ENCODE measurements around the gene PKNOX2. TPM values are rescaled to one million over a fixed set of nuclear protein-coding genes. Genes with fewer than 3 reads are reported as not detected.

Gene PKNOX2
- total and polyA plus RNA-seq, 2 of the 4 experiments (the other 2 are of a cell fraction), result 0.72 to 2.3 TPM

DNA sequence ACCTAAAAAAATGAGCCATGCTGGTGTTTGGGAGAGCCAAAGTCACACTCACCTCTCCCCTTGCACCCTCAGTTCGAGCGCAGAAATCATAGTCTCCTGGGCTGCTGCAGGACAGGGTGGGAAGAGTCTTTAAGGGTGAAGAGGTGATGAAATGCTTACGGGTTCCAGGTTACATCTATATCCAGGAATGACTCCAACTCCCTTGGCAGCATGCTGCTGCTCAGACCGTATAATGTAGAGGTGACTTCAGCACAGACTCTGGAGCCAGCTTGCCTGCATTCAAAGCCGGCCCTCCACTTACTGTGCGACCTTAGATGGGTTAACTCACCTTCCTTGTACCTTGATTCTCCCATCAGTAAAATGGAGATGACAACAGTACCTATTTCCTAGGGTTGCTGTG lies 17.3 kb upstream of the PKNOX2 start:
- no peaks in the 10 kb centered on the region for H3K4me1 ChIP-seq (ENCODE audit: control insufficient read depth, insufficient read depth, low read length)
- in situ Hi-C loops (cut with MboI; ENCODE audit: low sequenced_read_pairs), result loop anchor here (10.0 kb wide), 1 partner anchor 172 kb away; no protein-coding TSS in a partner anchor
- H3K27me3 ChIP-seq (ENCODE audit: control insufficient read depth, insufficient read depth, low read length), result peaks cover 20% of the 10 kb centered on the region
- no peak overlapping the region for H3K14ac ChIP-seq (replicated peaks; ENCODE audit: low read depth, low read length)
- H2BK15ac ChIP-seq (ENCODE audit: low read depth, low read length), result no peak overlapping the region
- no peak overlapping the region for H3K4me2 ChIP-seq (ENCODE audit: low read depth, low read length)
- no peak overlapping the region for H3K23ac ChIP-seq (ENCODE audit: low read depth, low read length)
- no peak for DNase-seq
- H3K9ac ChIP-seq (ENCODE audit: low read depth, low read length), result no peak overlapping the region
- H3K9me3 ChIP-seq (ENCODE audit: control insufficient read depth, insufficient read depth, low read length), result no peaks in the 10 kb centered on the region; the same call in 1 of the 2 replicates
- no peak overlapping the region for H3K27ac ChIP-seq (ENCODE audit: insufficient read depth, low read length)
- intact Hi-C loops (cut with micrococcal nuclease), result no loop called here
- H3K56ac ChIP-seq (ENCODE audit: extremely low read depth, insufficient read depth, low read length), result no peak overlapping the region
- H2BK120ac ChIP-seq (ENCODE audit: low read depth, low read length), result no peak overlapping the region
- no peak overlapping the region for H4K91ac ChIP-seq (ENCODE audit: insufficient read depth, low read depth, low read length)
- no peak overlapping the region for H3K18ac ChIP-seq (ENCODE audit: low read depth, low read length)
- no peak overlapping the region for H3K4ac ChIP-seq (ENCODE audit: low read depth, low read length)
- no peak overlapping the region for H2BK5ac ChIP-seq (ENCODE audit: low read depth, low read length, poor library complexity, severe bottlenecking)
- no TSS peak for BruUV-seq (replicated peaks)
- no peaks in the 10 kb centered on the region for H3K36me3 ChIP-seq (ENCODE audit: control insufficient read depth, insufficient read depth, low read length)
- H4K8ac ChIP-seq (ENCODE audit: low read depth in 2 of 2, low read length in 2 of 2), result no peak overlapping the region
- H2BK20ac ChIP-seq (ENCODE audit: low read depth, low read length), result no peak overlapping the region
- H4K5ac ChIP-seq (ENCODE audit: low read depth, low read length), result no peak overlapping the region
- H3K79me1 ChIP-seq (ENCODE audit: low read depth in 1 of 2, low read length in 2 of 2), result no peaks in the 10 kb centered on the region
- H2AFZ ChIP-seq (replicated peaks; ENCODE audit: low read length, poor library complexity), result peak overlapping the region; percentile 5
- no peak overlapping the region for H3K4me3 ChIP-seq (ENCODE audit: insufficient read depth, low read depth, low read length)
- no peak overlapping the region for H2AK9ac ChIP-seq (replicated peaks; ENCODE audit: low read depth, low read length, poor library complexity)
- TF ChIP-seq SMC3 (IDR thresholded peaks at IDR 0.05; ENCODE audit: low read depth, low read length) (no peak), RFX5 (IDR thresholded peaks at IDR 0.05; ENCODE audit: low read depth, low read length) (no peak), POLR2A (IDR thresholded peaks at IDR 0.05; ENCODE audit: low read depth, low read length) (no peak), MXI1 (IDR thresholded peaks at IDR 0.05; ENCODE audit: borderline replicate concordance, low read depth, low read length) (no peak), CEBPB (IDR thresholded peaks at IDR 0.05; ENCODE audit: low read depth, low read length) (no peak), RCOR1 (IDR thresholded peaks at IDR 0.05; ENCODE audit: insufficient replicate concordance, low read length) (no peak), NFE2L2 (IDR thresholded peaks at IDR 0.05; ENCODE audit: low read depth, low read length) (no peak), MAFK (IDR thresholded peaks at IDR 0.05; ENCODE audit: low read depth, low read length) (no peak), MAZ (IDR thresholded peaks at IDR 0.05; ENCODE audit: borderline replicate concordance, low read depth, low read length) (no peak), BHLHE40 (IDR thresholded peaks at IDR 0.05; ENCODE audit: low read depth, low read length) (no peak), CHD1 (IDR thresholded peaks at IDR 0.05; ENCODE audit: low read depth, low read length) (no peak), RAD21 (IDR thresholded peaks at IDR 0.05; ENCODE audit: low read length) (no peak), FOS (IDR thresholded peaks at IDR 0.05; ENCODE audit: low read depth, low read length) (no peak)
- TF ChIP-seq, protein P1, sequence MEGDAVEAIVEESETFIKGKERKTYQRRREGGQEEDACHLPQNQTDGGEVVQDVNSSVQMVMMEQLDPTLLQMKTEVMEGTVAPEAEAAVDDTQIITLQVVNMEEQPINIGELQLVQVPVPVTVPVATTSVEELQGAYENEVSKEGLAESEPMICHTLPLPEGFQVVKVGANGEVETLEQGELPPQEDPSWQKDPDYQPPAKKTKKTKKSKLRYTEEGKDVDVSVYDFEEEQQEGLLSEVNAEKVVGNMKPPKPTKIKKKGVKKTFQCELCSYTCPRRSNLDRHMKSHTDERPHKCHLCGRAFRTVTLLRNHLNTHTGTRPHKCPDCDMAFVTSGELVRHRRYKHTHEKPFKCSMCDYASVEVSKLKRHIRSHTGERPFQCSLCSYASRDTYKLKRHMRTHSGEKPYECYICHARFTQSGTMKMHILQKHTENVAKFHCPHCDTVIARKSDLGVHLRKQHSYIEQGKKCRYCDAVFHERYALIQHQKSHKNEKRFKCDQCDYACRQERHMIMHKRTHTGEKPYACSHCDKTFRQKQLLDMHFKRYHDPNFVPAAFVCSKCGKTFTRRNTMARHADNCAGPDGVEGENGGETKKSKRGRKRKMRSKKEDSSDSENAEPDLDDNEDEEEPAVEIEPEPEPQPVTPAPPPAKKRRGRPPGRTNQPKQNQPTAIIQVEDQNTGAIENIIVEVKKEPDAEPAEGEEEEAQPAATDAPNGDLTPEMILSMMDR (conservative IDR thresholded peaks at IDR 0.05; ENCODE audit: low read depth, low read length), result no peak
- TF ChIP-seq, protein P2, sequence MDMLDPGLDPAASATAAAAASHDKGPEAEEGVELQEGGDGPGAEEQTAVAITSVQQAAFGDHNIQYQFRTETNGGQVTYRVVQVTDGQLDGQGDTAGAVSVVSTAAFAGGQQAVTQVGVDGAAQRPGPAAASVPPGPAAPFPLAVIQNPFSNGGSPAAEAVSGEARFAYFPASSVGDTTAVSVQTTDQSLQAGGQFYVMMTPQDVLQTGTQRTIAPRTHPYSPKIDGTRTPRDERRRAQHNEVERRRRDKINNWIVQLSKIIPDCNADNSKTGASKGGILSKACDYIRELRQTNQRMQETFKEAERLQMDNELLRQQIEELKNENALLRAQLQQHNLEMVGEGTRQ (IDR thresholded peaks at IDR 0.05; ENCODE audit: low read depth, low read length), result no peak
- TF ChIP-seq, protein P3, sequence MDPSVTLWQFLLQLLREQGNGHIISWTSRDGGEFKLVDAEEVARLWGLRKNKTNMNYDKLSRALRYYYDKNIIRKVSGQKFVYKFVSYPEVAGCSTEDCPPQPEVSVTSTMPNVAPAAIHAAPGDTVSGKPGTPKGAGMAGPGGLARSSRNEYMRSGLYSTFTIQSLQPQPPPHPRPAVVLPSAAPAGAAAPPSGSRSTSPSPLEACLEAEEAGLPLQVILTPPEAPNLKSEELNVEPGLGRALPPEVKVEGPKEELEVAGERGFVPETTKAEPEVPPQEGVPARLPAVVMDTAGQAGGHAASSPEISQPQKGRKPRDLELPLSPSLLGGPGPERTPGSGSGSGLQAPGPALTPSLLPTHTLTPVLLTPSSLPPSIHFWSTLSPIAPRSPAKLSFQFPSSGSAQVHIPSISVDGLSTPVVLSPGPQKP (IDR thresholded peaks at IDR 0.05; ENCODE audit: borderline replicate concordance, low read depth, low read length), result no peak
- CTCF ChIA-PET, result no interaction called here
- no peak for ATAC-seq (ENCODE audit: low read depth)
- no peaks in the 10 kb centered on the region for H3K9me1 ChIP-seq (ENCODE audit: insufficient read depth, low read length)
- H4K20me1 ChIP-seq (ENCODE audit: insufficient read depth, low read length), result no peaks in the 10 kb centered on the region
- POLR2A ChIA-PET (ENCODE audit: unreplicated experiment), result no interaction called here
- dilution Hi-C loops (cut with HindIII; ENCODE audit: low sequenced_read_pairs, unreplicated experiment), result no loop called here
- no CpG with 5 or more reads among the region's 6 CpGs for WGBS, 2 experiments (ENCODE audit: extremely low coverage in 2 of 2, insufficient read length in 1 of 2)
- no peak overlapping the region for H2AK5ac ChIP-seq (ENCODE audit: low read depth, low read length)

Data from IMR-90 (cell line).